ENCODE data around the gene VCX3A. TPM values are rescaled to one million over a fixed set of nuclear protein-coding genes. Genes with fewer than 3 reads are reported as not detected.

The VCX3A gene
- polyA plus RNA-seq, 1 of the 3 experiments (the other 2 are of a cell fraction) = not detected

- 38% methylated on average over 6 of the region's 6 CpGs for WGBS (ENCODE audit: low lambda C conversion rate)
- POLR2A ChIA-PET = no interaction called here
- Histone ChIP-seq H3K4me3 (ENCODE audit: low read depth in 2 of 2, low read length in 1 of 2) (no peak overlapping the region), H4K20me1 (ENCODE audit: insufficient read depth) (no peaks in the 10 kb centered on the region), H3K79me2 (ENCODE audit: insufficient read depth) (no peaks in the 10 kb centered on the region), H3K27me3 (ENCODE audit: insufficient read depth) (no peaks in the 10 kb centered on the region), H3K27ac (ENCODE audit: low read depth in 2 of 2, low read length in 1 of 2) (no peak overlapping the region), H3F3A (replicated peaks; ENCODE audit: insufficient read depth) (no peaks in the 10 kb centered on the region), H3K9ac (no peak overlapping the region), H3K4me1 (ENCODE audit: control insufficient read depth in 1 of 2, insufficient read depth in 2 of 2, low read depth in 1 of 2, low read length in 1 of 2) (no peaks in the 10 kb centered on the region), H3K36me3 (replicated peaks in 1 of 2; ENCODE audit: control insufficient read depth in 1 of 2, insufficient read depth in 2 of 2, low read length in 1 of 2) (no peaks in the 10 kb centered on the region), H3K9me2 (no peaks in the 10 kb centered on the region), H3K4me2 (no peak overlapping the region), H3K9me3 (no peaks in the 10 kb centered on the region), H2AFZ (ENCODE audit: low read depth) (no peak overlapping the region)
- DNase-seq = no peak
- CTCF ChIA-PET = no interaction called here
- TF ChIP-seq EP300 (IDR thresholded peaks at IDR 0.05; ENCODE audit: borderline replicate concordance in 1 of 2, low read depth in 1 of 2, low read length in 1 of 2) = no peak
- no peak for TF ChIP-seq USF2 (IDR thresholded peaks at IDR 0.05; ENCODE audit: borderline replicate concordance, low read depth, low read length)
- TF ChIP-seq RFX5 (IDR thresholded peaks at IDR 0.05; ENCODE audit: low read length) = no peak
- TF ChIP-seq SIN3A (IDR thresholded peaks at IDR 0.05; ENCODE audit: borderline replicate concordance, low read depth, low read length) = no peak
Measured at GRCh38 chrX:6517376-6517775, 17.5 kb downstream of the VCX3A start.

- Histone ChIP-seq H3K4me3 (ENCODE audit: low read depth in 2 of 2, low read length in 1 of 2) (no peak overlapping the region), H3K9me3 (no peaks in the 10 kb centered on the region), H3K27ac (ENCODE audit: low read depth in 2 of 2, low read length in 1 of 2) (no peak overlapping the region), H3K9me2 (no peaks in the 10 kb centered on the region), H4K20me1 (ENCODE audit: insufficient read depth) (no peaks in the 10 kb centered on the region), H2AFZ (ENCODE audit: low read depth) (no peak overlapping the region), H3K79me2 (ENCODE audit: insufficient read depth) (no peaks in the 10 kb centered on the region), H3K4me2 (no peak overlapping the region), H3K9ac (no peak overlapping the region), H3F3A (replicated peaks; ENCODE audit: insufficient read depth) (no peaks in the 10 kb centered on the region), H3K4me1 (ENCODE audit: control insufficient read depth in 1 of 2, insufficient read depth in 2 of 2, low read depth in 1 of 2, low read length in 1 of 2) (no peaks in the 10 kb centered on the region), H3K36me3 (replicated peaks in 1 of 2; ENCODE audit: control insufficient read depth in 1 of 2, insufficient read depth in 2 of 2, low read length in 1 of 2) (no peaks in the 10 kb centered on the region), H3K27me3 (ENCODE audit: insufficient read depth) (no peaks in the 10 kb centered on the region)
- DNase-seq = no peak
- ChIA-PET POLR2A (no interaction called here), CTCF (no interaction called here)
- 35% methylated on average over 4 of the region's 4 CpGs for WGBS (ENCODE audit: low lambda C conversion rate)
- TF ChIP-seq SMC3 (IDR thresholded peaks at IDR 0.05; ENCODE audit: low read depth, low read length) (no peak), FOSL2 (IDR thresholded peaks at IDR 0.05; ENCODE audit: borderline replicate concordance, low read depth) (no peak)
Measured at GRCh38 chrX:6506444-6506843, 28.5 kb downstream of the VCX3A start.

DNA sequence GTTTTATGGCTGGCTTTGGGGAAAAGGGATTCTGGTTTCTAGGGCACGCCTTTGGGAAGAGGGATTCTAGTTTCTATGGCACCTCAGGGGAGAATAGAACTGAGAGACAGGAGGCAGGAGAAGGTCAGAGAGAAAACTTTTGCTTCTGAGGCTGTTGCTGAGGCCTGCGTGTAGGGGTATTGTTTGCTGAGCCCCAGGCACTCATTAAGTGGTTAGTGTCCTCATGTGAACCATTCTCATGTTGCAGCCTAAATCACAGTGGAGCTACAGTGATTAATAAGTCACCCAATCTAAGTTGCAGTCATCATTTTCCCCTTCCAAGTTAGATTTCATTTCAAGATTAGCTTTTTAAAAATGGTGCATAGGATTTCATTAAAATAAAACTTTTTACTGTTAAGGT lies 29.0 kb downstream of the VCX3A start:
- no peak for TF ChIP-seq NRF1 (IDR thresholded peaks at IDR 0.05; ENCODE audit: low read depth, low read length)
- H2AFZ ChIP-seq (ENCODE audit: low read depth) = no peak overlapping the region
- H3K4me1 ChIP-seq (ENCODE audit: control insufficient read depth in 1 of 2, insufficient read depth in 2 of 2, low read depth in 1 of 2, low read length in 1 of 2) = no peaks in the 10 kb centered on the region
- H3K36me3 ChIP-seq (replicated peaks in 1 of 2; ENCODE audit: control insufficient read depth in 1 of 2, insufficient read depth in 2 of 2, low read length in 1 of 2) = no peaks in the 10 kb centered on the region
- no peak overlapping the region for H3K4me3 ChIP-seq (ENCODE audit: low read depth in 2 of 2, low read length in 1 of 2)
- H4K20me1 ChIP-seq (ENCODE audit: insufficient read depth) = no peaks in the 10 kb centered on the region
- 4% methylated on average over 2 of the region's 2 CpGs for WGBS (ENCODE audit: low lambda C conversion rate)
- no peak for DNase-seq
- no peak overlapping the region for H3K4me2 ChIP-seq
- H3K9me3 ChIP-seq = no peaks in the 10 kb centered on the region
- no peak overlapping the region for H3K27ac ChIP-seq (ENCODE audit: low read depth in 2 of 2, low read length in 1 of 2)
- ChIA-PET POLR2A (no interaction called here), CTCF (no interaction called here)
- no peaks in the 10 kb centered on the region for H3F3A ChIP-seq (replicated peaks; ENCODE audit: insufficient read depth)
- H3K9ac ChIP-seq = no peak overlapping the region
- no peaks in the 10 kb centered on the region for H3K27me3 ChIP-seq (ENCODE audit: insufficient read depth)
- H3K79me2 ChIP-seq (ENCODE audit: insufficient read depth) = no peaks in the 10 kb centered on the region
- no peaks in the 10 kb centered on the region for H3K9me2 ChIP-seq

All from SK-N-SH (cell line).